Duodenal mucosa (tissue), 2 donors: Measurements from ENCODE around the gene CD27.
A peak's percentile ranks its signal among the peaks of the same experiment; 100 is the strongest.
"Not testable (repeated sequence)": the region's sequence is repeated elsewhere in the genome, so short reads cannot be mapped to it uniquely, and the experiment has no call there.

Experiments used
- H3K27ac ChIP-seq: one replicate; pipeline ENCODE4 v1.7.0; 2013; ENCODE audit warnings: low read depth, low read length
- H3K27me3 ChIP-seq, 2 donors: one replicate each; pipeline ENCODE4 v1.7.0; 2013; ENCODE audit warnings: low read length in 2 of 2, control low read depth in 1 of 2; ENCODE audit not compliant: insufficient read depth in 2 of 2, control insufficient read depth in 1 of 2
- H3K36me3 ChIP-seq, 2 donors: one replicate each; pipeline ENCODE4 v1.7.0; 2013; ENCODE audit warnings: low read length in 2 of 2, control low read depth in 1 of 2; ENCODE audit not compliant: insufficient read depth in 2 of 2, control insufficient read depth in 1 of 2
- H3K4me1 ChIP-seq, 2 donors: one replicate each; pipeline ENCODE4 v1.7.0; 2013; ENCODE audit warnings: low read length in 2 of 2, control low read depth in 1 of 2; ENCODE audit not compliant: insufficient read depth in 2 of 2, control insufficient read depth in 1 of 2
- H3K4me3 ChIP-seq, 2 donors: one replicate each; pipeline ENCODE4 v1.7.0; 2013; ENCODE audit warnings: low read length in 2 of 2, low read depth in 1 of 2
- H3K9ac ChIP-seq, 2 donors: one replicate each; pipeline ENCODE4 v1.7.0; 2013; ENCODE audit warnings: low read length in 2 of 2, low read depth in 1 of 2
- H3K9me3 ChIP-seq, 2 donors: one replicate each; pipeline ENCODE4 v1.7.0; 2013; ENCODE audit warnings: low read length in 2 of 2, control low read depth in 1 of 2; ENCODE audit not compliant: control insufficient read depth in 1 of 2

CD27 gene

DNA sequence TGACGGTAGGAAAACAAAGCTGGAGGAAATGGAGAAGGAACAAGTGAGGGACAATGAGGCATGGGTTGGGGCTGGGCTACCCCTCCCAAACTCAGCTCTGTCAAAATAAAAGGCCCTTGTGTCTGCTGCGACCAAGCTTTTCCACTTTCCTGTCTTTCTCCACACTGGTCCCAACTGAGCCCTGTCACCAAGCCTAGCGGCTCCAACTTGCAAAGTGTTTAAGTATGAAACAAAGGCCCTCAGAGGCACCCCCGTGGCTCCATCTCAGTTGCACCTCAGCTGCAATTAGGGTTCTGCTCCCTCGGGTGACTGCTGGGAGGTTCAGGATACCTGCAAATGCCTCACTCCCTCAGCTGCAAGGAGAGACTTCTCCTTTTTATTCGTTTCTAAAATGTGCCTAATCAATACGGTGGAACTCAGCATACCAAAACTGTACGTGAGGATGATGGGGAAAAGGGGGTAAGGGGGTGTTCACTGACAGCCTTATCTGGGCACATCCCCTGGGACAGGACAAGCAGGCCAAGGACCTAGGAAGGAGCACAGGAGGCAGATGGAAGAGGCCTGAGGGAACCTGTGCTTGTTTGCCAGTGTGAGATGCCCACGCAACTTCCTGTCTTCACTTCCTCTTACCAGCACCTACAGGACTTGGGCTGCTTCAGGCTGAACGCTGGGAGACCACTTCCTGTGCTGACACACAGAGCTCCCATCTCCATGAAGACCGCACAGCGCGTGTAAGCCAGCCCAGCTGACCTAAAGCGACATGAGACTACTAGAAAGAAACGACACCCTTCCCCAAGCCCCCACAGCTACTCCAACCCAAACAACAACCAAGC, 16.9 kb downstream of the CD27 start:
- Histone ChIP-seq H3K9ac (no peak overlapping the region), H3K36me3 (peaks cover 55 to 93% of the 10 kb centered on the region in 2 donors), H3K4me1 (peaks cover 36 to 43% of the 10 kb centered on the region in 2 donors), H3K9me3 (no peaks in the 10 kb centered on the region), H3K4me3 (peak overlapping the region in 1 of 2 donors; percentile 34), H3K27ac (peak overlapping the region; percentile 33), H3K27me3 (no peaks in the 10 kb centered on the region)

DNA sequence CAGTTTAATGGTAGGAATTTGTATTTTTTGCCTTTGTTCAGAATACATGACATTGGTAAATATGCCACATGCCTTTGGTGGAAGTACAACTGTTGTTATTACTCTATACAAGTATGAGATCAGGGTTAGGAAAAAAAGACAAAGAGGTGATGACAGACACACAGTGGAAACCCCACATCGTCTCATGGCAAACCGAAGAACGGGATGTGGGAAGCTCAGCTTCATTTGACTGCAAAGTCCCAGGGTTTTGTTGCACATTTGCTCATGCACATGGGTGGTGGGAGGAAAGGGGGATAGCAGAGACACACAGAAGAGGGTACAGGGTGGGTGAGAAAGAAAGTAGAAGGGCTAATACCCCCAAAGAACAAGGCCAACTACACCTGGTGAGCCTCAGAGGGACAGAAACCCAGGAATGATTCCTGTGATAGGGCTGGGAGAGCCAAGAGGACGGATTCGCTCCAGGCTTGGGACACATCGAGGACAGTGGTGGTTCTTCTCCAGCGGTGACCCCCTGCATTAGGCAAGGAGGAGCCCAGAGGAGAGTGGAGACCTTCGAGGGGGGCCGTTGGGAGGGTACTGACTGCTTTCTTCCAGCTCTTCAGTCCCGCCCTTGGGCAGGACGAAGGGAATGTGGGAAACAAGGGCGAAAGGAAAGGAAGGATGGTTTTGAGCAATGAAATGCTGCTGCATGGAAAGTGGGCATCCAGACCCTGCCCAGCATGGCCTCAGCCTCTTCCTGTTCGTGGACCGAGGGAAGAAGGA, 17.7 kb downstream of the CD27 start:
- Histone ChIP-seq H3K4me1 (peaks cover 36 to 43% of the 10 kb centered on the region in 2 donors), H3K9ac (peak overlapping the region in 1 of 2 donors; percentile 9), H3K27ac (no peak overlapping the region), H3K9me3 (no peaks in the 10 kb centered on the region), H3K4me3 (no peak overlapping the region), H3K36me3 (peaks cover 50 to 87% of the 10 kb centered on the region in 2 donors), H3K27me3 (no peaks in the 10 kb centered on the region)

DNA sequence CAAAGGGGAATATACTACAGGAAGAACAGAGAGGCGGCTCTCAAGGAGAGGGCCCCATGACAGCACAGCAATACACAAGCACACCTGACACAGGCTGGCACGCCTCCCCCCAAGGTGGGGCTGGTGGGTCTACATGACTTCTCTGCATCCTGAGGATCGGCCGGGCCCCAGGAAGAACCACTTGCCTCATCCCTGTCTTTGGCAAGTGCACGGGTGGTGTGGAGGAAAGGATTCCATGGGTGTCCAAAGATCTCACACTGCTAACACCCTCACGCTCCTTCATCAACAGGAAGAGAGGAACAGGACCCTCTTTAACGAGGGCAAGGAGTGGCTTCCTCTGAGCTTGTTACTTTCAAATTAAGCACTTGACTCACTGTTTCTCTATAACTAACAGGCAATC, 18.5 kb downstream of the CD27 start:
- H3K27ac ChIP-seq, result no peak overlapping the region
- no peak overlapping the region for H3K4me3 ChIP-seq
- H3K9me3 ChIP-seq, result no peaks in the 10 kb centered on the region
- peak overlapping the region in 1 of 2 donors; percentile 2 for H3K9ac ChIP-seq
- peaks cover 44 to 80% of the 10 kb centered on the region in 2 donors for H3K36me3 ChIP-seq
- no peaks in the 10 kb centered on the region for H3K27me3 ChIP-seq
- H3K4me1 ChIP-seq, result peaks cover 41 to 43% of the 10 kb centered on the region in 2 donors

DNA sequence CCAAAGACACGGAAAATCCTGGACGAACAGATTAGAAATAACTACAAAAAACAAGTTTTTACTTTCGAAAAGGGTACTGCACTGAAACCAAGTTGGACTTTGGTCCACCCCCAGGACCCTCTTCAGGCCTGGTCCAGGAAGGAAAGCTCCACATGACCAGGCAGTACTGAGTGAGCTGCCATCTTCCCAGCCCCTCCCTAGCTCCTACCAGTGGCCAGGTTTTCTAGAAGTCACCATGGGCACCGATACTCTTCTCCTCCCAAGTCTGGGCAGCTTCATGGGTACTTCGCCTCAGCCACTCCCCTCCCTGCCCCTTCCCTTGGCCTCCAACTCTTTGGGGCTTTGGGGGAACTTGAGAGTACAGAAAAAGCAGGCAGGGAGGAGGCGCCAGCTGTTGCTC, 19.1 kb downstream of the CD27 start:
- Histone ChIP-seq H3K9me3 (no peaks in the 10 kb centered on the region), H3K4me1 (peaks cover 47 to 48% of the 10 kb centered on the region in 2 donors), H3K4me3 (no peak overlapping the region), H3K27ac (no peak overlapping the region), H3K9ac (no peak overlapping the region), H3K27me3 (no peaks in the 10 kb centered on the region), H3K36me3 (peaks cover 38 to 74% of the 10 kb centered on the region in 2 donors)

DNA sequence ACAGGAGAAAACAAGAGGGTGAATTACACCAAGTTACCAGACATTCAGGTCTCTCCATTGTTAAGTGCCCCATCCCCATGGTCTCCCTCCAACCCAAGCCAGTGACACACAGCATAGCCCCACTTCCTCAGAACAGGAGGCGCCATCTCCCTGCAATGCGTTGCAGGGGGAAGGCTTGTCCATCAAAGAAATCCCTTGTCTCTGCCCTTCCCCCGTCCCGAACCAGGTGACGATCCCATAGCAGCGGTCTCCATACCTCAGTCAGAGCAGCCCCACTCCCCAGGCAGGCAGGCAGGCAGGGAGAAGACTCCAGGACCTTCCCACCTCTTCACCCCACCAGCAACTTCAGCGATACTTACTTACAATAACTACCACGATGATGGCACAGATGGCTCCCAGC, 19.8 kb downstream of the CD27 start:
- Histone ChIP-seq H3K27me3 (no peaks in the 10 kb centered on the region), H3K4me3 (no peak overlapping the region), H3K4me1 (peaks cover 54% of the 10 kb centered on the region in 2 donors), H3K9me3 (no peaks in the 10 kb centered on the region), H3K36me3 (peaks cover 32 to 67% of the 10 kb centered on the region in 2 donors), H3K9ac (no peak overlapping the region), H3K27ac (no peak overlapping the region)

DNA sequence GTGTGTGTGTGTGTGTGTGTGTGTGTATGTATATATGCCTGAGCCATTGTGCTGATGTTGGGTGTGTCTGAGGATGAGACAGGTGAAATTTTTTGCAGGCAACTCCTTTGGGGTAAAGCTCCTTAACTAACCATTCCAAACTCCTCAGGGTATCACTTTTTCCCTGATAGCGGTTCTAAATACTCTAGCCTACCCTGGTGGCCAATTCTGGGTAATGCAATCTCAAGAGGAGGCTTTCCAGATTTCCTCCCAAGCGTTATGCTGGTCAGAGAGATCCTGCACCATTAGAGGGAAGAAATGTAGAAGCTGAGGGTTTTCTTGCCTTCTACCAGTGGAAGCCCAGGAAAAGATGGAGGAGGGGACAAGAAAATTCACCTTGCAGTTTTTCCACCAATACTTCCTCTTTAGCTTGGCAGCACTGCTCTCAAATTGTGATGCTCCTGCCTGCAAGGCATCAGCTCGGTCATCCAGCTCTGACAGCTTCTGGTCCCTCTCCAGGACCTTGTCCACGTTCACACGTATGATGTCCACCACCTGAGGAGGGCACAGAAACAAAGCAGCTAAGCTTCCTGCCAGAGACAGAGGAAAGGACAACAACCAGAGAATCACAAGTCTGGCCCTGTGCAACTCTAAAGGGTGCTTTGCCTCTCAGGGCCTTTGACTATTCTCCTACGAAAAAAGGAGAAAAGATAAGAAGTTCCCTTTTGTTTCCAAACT, 20.9 kb downstream of the CD27 start:
- no peak overlapping the region for H3K27ac ChIP-seq
- no peak overlapping the region for H3K9ac ChIP-seq
- H3K4me1 ChIP-seq, result peaks cover 55 to 58% of the 10 kb centered on the region in 2 donors
- no peak overlapping the region for H3K4me3 ChIP-seq
- no peaks in the 10 kb centered on the region for H3K27me3 ChIP-seq
- H3K9me3 ChIP-seq, result no peaks in the 10 kb centered on the region
- H3K36me3 ChIP-seq, result peaks cover 29 to 58% of the 10 kb centered on the region in 2 donors

DNA sequence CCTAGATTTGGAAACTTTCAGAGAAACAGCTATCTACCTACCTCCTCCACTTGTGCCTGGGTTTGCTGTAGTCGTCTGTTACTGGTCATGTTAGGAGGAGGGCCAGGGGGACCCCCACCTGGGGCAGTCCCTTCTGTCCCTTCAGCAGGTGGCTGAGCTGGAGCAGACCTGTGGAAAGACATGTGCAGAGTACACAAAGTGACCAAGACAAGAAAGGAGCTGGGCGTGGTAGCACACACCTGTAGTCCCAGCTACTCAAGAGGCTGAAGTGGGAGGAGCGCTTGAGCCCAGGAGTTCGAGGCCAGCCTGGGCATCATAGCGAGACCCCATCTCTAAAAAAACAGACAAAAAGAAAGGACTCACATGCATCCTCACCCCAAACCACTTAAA, 21.4 kb downstream of the CD27 start:
- Histone ChIP-seq H3K9ac (no peak overlapping the region), H3K4me1 (peaks cover 51 to 56% of the 10 kb centered on the region in 2 donors), H3K36me3 (peaks cover 28 to 52% of the 10 kb centered on the region in 2 donors), H3K9me3 (no peaks in the 10 kb centered on the region), H3K4me3 (no peak overlapping the region), H3K27me3 (no peaks in the 10 kb centered on the region), H3K27ac (no peak overlapping the region)

DNA sequence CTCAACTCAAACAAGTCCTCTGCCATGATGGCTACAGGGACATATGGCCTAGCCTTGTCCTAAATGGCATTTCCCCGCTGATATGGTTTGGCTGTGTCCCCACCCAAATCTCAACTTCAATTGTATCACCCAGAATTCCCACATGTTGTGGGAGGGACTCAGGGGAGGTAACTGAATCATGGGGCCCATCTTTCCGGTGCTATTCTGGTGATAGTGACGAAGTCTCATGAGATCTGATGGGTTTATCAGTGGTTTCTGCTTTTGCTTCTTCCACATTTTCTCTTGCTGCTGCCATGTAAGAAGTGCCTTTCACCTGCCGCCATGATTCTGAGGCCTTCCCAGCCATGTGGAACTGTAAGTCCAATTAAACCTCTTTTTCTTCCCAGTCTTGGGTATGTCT, 22.0 kb downstream of the CD27 start:
- not testable (repeated sequence) for H3K9ac ChIP-seq, H3K4me3 ChIP-seq, H3K9me3 ChIP-seq, H3K27me3 ChIP-seq, H3K27ac ChIP-seq
- H3K4me1 ChIP-seq, result peaks cover 48 to 53% of the 10 kb centered on the region in 2 donors
- peaks cover 22 to 46% of the 10 kb centered on the region in 2 donors for H3K36me3 ChIP-seq

DNA sequence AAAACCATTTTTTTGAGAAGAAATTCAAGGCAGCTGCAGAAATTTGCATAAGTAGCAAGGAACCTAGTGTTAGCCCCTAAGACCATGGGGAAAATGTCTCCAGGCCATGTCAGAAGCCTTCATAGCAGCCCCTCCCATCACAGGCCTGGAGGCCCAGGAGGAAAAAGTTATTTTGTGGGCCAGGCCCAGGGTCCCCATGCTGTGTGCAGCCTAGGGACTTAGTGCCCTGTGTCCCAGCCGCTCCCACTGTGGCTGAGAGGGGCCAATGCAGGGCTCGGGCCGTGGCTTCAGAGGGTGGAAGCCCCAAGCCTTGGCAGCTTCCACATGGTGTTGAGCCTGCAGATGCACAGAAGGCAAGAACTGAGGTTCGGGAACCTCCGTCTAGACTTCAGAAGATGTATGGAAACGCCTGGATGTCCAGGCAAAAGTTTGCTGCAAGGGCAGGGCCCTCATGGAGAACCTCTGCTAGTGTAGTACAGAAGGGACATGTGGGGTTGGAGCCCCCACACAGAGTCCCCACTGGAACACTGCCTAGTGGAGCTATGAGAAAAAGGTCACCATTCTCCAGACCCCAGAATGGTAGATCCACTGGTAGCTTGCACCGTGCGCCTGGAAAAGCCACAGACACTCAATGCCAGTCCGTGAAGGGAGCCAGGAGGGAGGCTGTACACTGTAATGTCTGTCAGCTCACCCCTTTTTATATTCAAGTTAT, 23.0 kb downstream of the CD27 start:
- H3K27me3 ChIP-seq, result not testable (repeated sequence)

More for the DNA sequence above, 23.0 kb downstream of the CD27 start:
- not testable (repeated sequence) for H3K9me3 ChIP-seq, H3K4me3 ChIP-seq, H3K27ac ChIP-seq
- Histone ChIP-seq H3K36me3 (peaks cover 13 to 37% of the 10 kb centered on the region in 2 donors), H3K9ac (peak overlapping the region in 1 of 2 donors; percentile 11), H3K4me1 (peaks cover 39 to 43% of the 10 kb centered on the region in 2 donors)
